Stimulated activated CD4-positive, alpha-beta T cell treated with anti-CD3 and anti-CD28 coated beads, Interleukin-1b, Interleukin-23, amount 100 ng/mL, for 4 hours (primary cell): ENCODE measurements around the gene FAM53A.
"Not testable (repeated sequence)": the region's sequence is repeated elsewhere in the genome, so short reads cannot be mapped to it uniquely, and the experiment has no call there.

ENCODE experiments used
- DNase-seq, 2 donors: peaks; one replicate each; pipeline ENCODE4 v3.0.0-alpha.2; 2020; ENCODE audit warnings: low read depth in 2 of 2

FAM53A gene

GRCh38 chr4:1685235-1686150 lies 1.4 kb upstream of the FAM53A start:
- DNase-seq = no peak

DNA sequence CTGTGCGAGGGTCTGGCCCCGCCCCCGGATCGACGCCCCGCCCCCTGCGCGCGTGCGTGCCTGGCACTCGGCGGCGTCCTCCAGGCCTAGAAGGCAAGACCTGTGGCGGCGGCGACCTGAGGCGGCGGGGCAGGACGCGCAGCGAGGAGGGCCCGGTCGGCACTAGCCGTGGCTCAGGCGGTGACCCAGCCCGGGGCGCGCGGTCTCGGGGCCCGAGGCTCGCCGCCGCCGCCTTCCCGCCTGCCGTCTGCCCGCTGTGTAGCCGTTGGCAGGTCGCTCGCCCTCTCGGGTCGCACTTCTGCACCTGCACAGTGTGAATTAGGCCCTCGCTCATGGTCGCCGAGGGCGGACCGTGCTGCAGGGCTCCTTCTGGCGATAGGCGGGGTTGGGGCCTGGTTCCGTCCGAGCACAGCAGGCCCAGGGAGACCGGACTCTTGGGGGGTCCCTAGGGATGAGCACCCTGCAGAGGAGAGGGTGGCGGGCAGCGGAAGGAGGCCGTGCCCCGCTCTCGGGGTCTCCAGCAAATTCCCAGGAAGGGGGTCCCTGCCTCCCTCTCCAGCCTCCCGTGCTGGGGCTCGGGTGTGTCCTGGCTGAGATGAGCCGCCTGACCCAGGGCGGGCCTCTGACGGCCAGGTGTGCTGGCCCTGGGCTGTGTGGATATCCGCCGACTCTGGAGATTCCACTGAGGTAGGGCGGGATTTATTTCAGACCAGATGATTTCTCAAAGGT lies 557 bp upstream of the FAM53A start:
- DNase-seq = peak; percentile 94 to 98

- peak in 1 of 2 donors; percentile 23 for DNase-seq
These were observed 815 bp downstream of the FAM53A start for GRCh38 chr4:1683261-1683735.

GRCh38 chr4:1682860-1683259 lies 1.3 kb downstream of the FAM53A start:
- no peak for DNase-seq

GRCh38 chr4:1678244-1678643 lies 5.9 kb downstream of the FAM53A start:
- no peak for DNase-seq

- no peak for DNase-seq
These were observed 7.2 kb downstream of the FAM53A start for GRCh38 chr4:1676605-1677525.

GRCh38 chr4:1675802-1676137 lies 8.3 kb downstream of the FAM53A start:
- DNase-seq = no peak

GRCh38 chr4:1675136-1675801 lies 8.8 kb downstream of the FAM53A start:
- DNase-seq = no peak

GRCh38 chr4:1674682-1675081 lies 9.4 kb downstream of the FAM53A start:
- DNase-seq = no peak

GRCh38 chr4:1673671-1674070 lies 10.4 kb downstream of the FAM53A start:
- DNase-seq = no peak

DNA sequence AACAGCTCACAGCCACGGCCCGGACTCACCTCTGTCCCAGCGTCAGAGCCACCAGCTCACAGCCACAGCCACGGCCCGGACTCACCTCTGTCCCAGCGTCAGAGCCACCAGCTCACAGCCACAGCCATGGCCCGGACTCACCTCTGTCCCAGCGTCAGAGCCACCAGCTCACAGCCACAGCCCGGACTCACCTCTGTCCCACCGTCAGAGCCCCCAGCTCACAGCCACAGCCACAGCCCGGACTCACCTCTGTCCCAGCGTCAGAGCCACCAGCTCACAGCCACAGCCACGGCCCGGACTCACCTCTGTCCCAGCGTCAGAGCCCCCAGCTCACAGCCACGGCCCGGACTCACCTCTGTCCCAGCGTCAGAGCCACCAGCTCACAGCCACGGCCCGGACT lies 13.1 kb downstream of the FAM53A start:
- DNase-seq = not testable (repeated sequence)

GRCh38 chr4:1670279-1670678 lies 13.8 kb downstream of the FAM53A start:
- no peak for DNase-seq

GRCh38 chr4:1669850-1670249 lies 14.3 kb downstream of the FAM53A start:
- no peak for DNase-seq

DNA sequence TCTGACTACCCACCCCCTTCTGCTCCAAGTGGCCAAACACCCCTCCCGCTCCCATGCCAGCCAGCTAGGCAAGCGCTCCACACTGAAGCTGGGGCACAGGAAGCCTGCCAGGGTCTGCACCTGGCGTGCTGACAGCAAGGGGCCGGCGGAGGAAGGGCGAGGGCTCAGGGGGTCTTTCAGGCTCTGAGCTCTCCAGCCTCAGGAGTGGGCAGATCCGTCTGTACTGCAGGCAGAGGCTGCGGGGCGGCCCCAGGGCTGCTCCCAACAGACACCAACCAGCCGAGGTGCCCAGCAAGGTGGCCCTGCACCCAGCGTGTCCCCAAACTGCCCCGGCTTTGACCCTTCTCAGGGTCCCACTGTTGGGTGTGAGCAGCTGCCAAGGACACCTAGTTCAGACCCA lies 14.8 kb downstream of the FAM53A start:
- DNase-seq = no peak

GRCh38 chr4:1668488-1668840 lies 15.6 kb downstream of the FAM53A start:
- DNase-seq = no peak

GRCh38 chr4:1667273-1667672 lies 16.8 kb downstream of the FAM53A start:
- DNase-seq = no peak

DNA sequence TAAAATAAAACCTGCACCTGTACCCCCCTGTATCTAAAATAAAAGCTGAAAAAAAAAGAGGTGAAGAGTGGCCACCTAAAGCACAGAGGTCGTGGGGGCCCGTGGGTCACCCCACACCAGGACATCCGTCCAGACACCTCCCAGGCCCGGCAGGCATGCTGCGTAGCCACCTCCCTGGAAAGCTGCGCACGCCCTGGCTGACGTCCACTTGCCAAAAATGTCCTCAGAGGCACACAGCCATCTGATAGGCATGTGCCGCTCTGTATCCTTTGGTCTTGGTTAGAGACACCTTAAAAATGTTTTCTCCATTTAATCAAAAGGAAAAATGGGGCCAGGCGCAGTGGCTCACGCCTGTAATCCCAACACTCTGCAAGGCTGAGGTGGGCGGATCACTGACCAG lies 17.7 kb downstream of the FAM53A start:
- no peak for DNase-seq

DNA sequence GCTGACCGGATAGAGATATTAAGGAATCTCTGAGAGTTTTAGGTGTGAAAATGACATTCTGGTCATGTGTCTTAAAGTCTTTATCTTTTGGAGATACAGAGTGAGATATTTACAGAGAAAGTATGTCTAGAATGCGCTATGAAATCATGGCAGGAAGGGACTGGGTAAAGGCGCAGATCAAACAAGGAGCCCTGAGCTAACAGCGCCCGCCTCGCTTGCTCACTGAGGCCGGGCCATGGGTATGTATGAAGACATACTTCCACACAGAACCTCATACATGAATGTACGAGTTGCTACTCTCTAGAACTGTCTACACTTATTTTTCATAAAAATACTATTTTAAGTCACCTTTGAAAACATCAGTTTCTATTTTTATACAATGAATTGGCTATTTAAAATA lies 20.0 kb downstream of the FAM53A start:
- DNase-seq = no peak

DNA sequence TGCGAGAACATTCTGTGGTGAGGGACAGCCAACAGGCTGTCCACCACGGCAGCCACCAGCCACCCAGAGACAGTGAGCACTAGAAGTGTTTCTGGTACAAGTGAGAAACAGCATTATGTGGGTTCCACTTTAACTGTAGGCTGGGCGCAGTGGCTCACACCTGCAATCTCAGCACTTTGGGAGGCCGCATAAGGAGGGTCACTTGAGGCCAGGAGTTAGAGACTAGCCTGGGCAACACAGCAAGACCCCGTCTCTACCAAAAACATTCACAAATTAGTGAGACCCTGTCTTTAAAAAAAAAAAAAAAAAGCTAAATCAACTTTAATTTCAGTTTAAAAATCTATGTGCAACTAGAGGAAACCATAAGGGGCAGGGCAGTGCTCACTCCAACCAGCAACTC lies 20.6 kb downstream of the FAM53A start:
- DNase-seq = no peak

- no peak for DNase-seq
These were observed 22.4 kb downstream of the FAM53A start for GRCh38 chr4:1661695-1662094.

- no peak for DNase-seq
These were observed 23.0 kb downstream of the FAM53A start for GRCh38 chr4:1660948-1661677.
